Colonic mucosa (tissue), 4 donors: ENCODE measurements around the gene UBAP2. TPM values are rescaled to one million over a fixed set of nuclear protein-coding genes. Genes with fewer than 3 reads are reported as not detected.

Experiments used
- DNase-seq: peaks from one replicate; pipeline ENCODE4 v3.0.0-alpha.2; 2020
- H3K27ac ChIP-seq: fragments of 200-600 bp; one replicate; pipeline ENCODE4 v1.8.0; 2021
- H3K27me3 ChIP-seq: fragments of 200-600 bp; one replicate; pipeline ENCODE4 v1.8.0; 2021
- H3K36me3 ChIP-seq: fragments of 200-600 bp; one replicate; pipeline ENCODE4 v1.8.0; 2021
- H3K4me1 ChIP-seq: fragments of 200-600 bp; one replicate; pipeline ENCODE4 v1.8.0; 2021; ENCODE audit warnings: mild to moderate bottlenecking
- H3K4me3 ChIP-seq: fragments of 200-600 bp; one replicate; pipeline ENCODE4 v1.8.0; 2021
- H3K9ac ChIP-seq, 2 donors: one replicate each; pipeline ENCODE4 v1.7.0; 2013; ENCODE audit warnings: control low read depth in 2 of 2, low read depth in 2 of 2, low read length in 2 of 2
- H3K9me3 ChIP-seq: fragments of 200-600 bp; one replicate; pipeline ENCODE4 v1.8.0; 2021
- intact Hi-C: fragments of 100-400 bp; cut with DNase I; formaldehyde crosslinking; loops from one replicate; pipeline ENCODE4 v1.14.1; 2022
- total RNA-seq, 2 donors: library from RNA; stranded (reverse); fragmentation: NEBNext Ultra II Directional in 1 of 2; extraction: Animal tissue kit (Norgen Biotek cat#: 25700) in 1 of 2; gene quantifications; one replicate each; pipeline ENCODE4 v1.2.1, GENCODE V29; 2021
- TF ChIP-seq, protein P1 (sequence below): fragments of 200-600 bp; IDR thresholded peaks from one replicate; pipeline ENCODE4 v1.8.0; 2022; ENCODE audit warnings: antibody characterized with exemption, mild to moderate bottlenecking
- donor health status: healthy.
- donor health status: DM: no; HTN: no; CAD: no.
- donor health status: DM: no; HTN: no; CAD: no.

The UBAP2 gene
- total RNA-seq, 2 donors from 2014 or later: 26.9 to 42.0 TPM

- H3K9ac ChIP-seq: no peak overlapping the region
- peak; percentile 52 for DNase-seq
- H3K27ac ChIP-seq: peak overlapping the region; percentile 39
Observed at GRCh38 chr9:33939924-33940874, 108.5 kb downstream of the UBAP2 start.

DNA sequence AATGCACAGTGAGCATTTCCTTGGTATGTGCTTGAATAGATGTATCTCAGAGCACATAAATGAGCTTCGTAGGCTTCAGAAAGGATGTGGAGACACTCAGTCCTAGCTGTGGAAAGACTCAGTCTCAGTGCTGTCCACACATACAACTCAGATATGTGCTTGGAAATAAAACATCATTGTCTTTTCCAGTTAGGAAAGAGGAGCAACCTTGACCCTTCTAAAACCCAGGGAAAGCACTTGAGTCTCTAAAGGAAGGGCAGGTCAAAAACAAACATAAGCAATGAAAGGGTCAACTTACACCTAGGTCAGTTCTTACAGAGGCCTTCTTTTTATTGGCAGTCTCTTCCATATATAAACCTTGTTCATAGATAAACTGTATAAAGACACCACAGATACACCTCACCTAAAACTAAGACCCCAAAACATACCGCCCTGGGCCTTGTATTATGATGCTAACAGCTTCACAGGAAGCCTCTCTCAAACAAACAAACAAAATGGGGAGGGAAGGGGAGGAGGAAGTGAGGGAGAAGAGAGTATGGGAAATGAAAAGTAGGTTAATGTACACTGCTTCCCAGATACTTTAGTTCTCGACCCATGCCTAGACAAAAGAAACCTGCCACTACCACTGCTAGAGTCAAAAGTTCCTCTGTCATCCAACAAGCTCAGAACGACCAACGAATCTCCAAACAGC, 114.4 kb downstream of the UBAP2 start:
- intact Hi-C loops: no loop called here

More at GRCh38 chr9:33939924-33940874, 108.5 kb downstream of the UBAP2 start:
- intact Hi-C loops: no loop called here
- Histone ChIP-seq H3K27me3 (no peaks in the 10 kb centered on the region), H3K36me3 (no peaks in the 10 kb centered on the region), H3K9me3 (no peaks in the 10 kb centered on the region), H3K4me3 (no peak overlapping the region), H3K4me1 (no peaks in the 10 kb centered on the region)
- TF ChIP-seq, protein P1, sequence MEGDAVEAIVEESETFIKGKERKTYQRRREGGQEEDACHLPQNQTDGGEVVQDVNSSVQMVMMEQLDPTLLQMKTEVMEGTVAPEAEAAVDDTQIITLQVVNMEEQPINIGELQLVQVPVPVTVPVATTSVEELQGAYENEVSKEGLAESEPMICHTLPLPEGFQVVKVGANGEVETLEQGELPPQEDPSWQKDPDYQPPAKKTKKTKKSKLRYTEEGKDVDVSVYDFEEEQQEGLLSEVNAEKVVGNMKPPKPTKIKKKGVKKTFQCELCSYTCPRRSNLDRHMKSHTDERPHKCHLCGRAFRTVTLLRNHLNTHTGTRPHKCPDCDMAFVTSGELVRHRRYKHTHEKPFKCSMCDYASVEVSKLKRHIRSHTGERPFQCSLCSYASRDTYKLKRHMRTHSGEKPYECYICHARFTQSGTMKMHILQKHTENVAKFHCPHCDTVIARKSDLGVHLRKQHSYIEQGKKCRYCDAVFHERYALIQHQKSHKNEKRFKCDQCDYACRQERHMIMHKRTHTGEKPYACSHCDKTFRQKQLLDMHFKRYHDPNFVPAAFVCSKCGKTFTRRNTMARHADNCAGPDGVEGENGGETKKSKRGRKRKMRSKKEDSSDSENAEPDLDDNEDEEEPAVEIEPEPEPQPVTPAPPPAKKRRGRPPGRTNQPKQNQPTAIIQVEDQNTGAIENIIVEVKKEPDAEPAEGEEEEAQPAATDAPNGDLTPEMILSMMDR: no peak

DNA sequence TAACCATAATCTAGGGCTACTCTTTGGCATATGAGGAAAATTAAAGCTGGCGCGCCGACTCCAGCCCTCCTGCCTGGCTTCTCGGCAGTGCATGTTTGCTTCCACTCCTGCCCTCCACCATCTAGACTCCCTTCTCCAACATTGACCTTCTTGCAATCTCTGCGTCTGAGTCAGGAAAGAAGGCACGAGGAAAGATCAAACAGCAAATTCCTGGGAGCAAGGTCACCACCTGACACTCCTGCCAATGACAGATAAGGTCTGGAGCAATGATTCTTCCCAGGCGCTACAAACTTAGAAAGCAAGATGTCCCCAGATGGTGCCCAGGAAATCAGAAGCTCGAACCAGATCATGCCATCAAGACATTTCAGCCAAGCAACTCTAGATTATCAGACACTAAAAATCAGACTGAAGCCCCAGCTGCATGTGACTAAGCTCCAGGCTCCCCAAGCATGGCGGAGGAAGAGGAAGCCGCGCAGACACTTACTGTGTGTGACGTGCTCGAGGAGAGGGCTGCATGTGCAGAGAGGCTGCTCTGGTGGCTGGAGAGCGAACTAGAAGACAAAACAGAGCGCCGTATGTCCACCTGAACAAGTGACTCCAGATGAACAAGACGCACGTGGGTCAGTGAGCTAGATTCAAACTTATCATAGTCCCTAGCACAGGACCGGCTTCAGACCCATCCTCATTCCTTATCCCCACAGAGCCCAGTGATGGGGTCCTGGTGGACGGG, 116.4 kb downstream of the UBAP2 start:
- intact Hi-C loops: no loop called here
- no peaks in the 10 kb centered on the region for H3K4me1 ChIP-seq
- no peak for DNase-seq

More for the DNA sequence above, 114.4 kb downstream of the UBAP2 start:
- H3K4me3 ChIP-seq: no peak overlapping the region
- DNase-seq: no peak
- no peak overlapping the region for H3K27ac ChIP-seq
- H3K9me3 ChIP-seq: no peaks in the 10 kb centered on the region
- no peak overlapping the region for H3K9ac ChIP-seq
- H3K27me3 ChIP-seq: no peaks in the 10 kb centered on the region
- no peaks in the 10 kb centered on the region for H3K4me1 ChIP-seq
- no peaks in the 10 kb centered on the region for H3K36me3 ChIP-seq
- TF ChIP-seq, protein P1: no peak

GRCh38 chr9:33931326-33931725, 117.4 kb downstream of the UBAP2 start:
- H3K9me3 ChIP-seq: no peaks in the 10 kb centered on the region
- no peak overlapping the region for H3K27ac ChIP-seq
- intact Hi-C loops: no loop called here
- H3K4me3 ChIP-seq: no peak overlapping the region
- no peak overlapping the region for H3K9ac ChIP-seq
- no peak for DNase-seq
- peaks cover 17% of the 10 kb centered on the region for H3K36me3 ChIP-seq
- H3K27me3 ChIP-seq: no peaks in the 10 kb centered on the region
- H3K4me1 ChIP-seq: no peaks in the 10 kb centered on the region
- TF ChIP-seq, protein P1: no peak

More for the DNA sequence above, 116.4 kb downstream of the UBAP2 start:
- Histone ChIP-seq H3K4me3 (no peak overlapping the region), H3K9ac (no peak overlapping the region), H3K9me3 (no peaks in the 10 kb centered on the region), H3K27ac (no peak overlapping the region), H3K27me3 (no peaks in the 10 kb centered on the region), H3K36me3 (peaks cover 9% of the 10 kb centered on the region)
- TF ChIP-seq, protein P1: no peak

DNA sequence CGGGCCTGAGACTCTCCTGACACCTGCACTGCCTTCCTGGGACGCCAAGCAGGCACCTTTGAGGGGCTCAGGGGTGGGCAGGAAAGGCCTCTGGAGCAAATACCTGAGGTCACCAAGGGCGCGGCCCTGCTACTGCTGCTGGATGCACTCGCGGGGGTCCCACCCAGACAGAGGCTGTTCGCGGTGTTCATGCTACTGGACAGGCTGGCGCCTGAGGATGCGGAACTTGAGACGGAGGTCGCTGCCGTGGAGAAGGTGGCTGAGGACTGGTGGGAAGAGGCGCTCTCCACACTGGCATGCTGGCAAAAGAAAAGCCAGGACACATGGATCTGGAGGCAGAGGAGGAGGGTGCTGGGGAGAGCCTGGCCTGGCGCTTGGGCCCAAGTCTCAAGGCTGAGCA, 121.0 kb downstream of the UBAP2 start:
- Histone ChIP-seq H3K27me3 (no peaks in the 10 kb centered on the region), H3K9ac (no peak overlapping the region), H3K27ac (no peak overlapping the region), H3K36me3 (peaks cover 19% of the 10 kb centered on the region), H3K4me3 (no peak overlapping the region), H3K4me1 (no peaks in the 10 kb centered on the region), H3K9me3 (no peaks in the 10 kb centered on the region)
- intact Hi-C loops: no loop called here
- TF ChIP-seq, protein P1: no peak
- DNase-seq: no peak
